ENCODE measurements around the gene SLC35B1.
"Not testable (repeated sequence)": the region's sequence is repeated elsewhere in the genome, so short reads cannot be mapped to it uniquely, and the experiment has no call there.

The SLC35B1 gene

DNA sequence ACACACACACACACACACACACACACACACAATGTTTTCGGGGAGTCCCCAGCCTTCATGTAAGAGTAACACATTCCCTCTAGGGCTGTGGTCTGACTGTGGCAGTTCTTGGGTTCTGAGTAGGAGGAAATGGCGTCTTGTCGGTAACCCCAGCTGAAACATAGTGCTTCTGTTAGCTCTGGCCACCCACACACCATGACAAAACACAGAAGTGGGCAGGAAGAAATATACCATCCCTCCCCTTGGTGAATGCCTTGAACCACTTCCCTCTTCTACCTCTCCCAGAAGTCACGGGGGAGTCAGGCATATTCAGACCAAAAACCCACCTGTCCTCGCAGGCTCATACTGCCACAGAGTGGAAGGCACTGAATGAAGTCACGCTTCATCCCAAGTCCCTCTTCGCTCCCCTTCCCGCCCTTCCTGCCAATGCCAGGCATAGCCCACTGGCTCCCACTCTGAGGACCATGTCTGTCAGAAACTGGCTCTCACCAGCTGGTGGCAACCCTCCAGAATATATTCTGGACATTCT lies 11.5 kb downstream of the SLC35B1 start:
- DNase-seq = no peak

GRCh38 chr17:49695698-49696232 lies 12.0 kb downstream of the SLC35B1 start:
- DNase-seq = no peak

DNA sequence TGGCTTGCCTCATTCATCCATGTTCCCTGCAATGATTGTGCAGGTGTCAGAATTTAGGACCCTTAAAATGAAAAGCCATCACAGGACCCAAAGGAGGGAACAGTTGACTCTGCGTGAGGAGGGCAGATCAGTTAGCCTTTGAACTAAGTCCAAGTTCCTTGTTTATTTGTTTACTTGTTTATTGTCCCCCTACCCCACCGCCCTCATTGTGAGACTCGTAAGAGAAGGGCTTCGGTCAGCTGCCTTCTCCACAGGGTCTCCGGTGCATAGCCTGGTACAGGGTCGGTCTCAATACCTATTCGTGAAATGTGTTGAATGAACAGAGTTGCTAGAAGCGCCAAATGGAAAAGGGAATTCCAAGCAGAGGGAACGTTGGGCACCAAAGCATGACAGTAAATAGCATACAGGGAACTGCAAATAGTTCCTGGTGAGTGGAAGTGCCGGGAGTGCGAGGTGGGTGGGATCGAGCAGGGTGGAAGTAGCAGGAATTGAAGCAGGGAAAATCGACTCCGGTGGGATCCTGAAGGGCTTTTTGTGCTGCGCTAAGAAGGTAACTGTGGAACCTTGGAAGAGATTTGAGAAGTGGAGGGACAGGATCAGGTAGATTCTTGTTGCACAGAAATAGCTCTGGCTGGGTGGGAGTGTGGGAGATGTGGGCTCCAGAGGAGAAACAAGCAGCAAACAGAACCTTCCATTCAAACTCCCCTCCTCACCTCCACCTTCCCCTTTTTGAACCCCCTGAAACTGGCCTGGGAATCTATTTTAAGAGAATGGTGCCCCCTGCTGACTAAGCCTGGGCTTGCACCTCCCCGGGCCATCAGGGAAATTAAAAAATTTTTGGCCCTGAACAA lies 12.7 kb downstream of the SLC35B1 start:
- peak in 1 of 2 experiments; percentile 12 for DNase-seq

GRCh38 chr17:49692751-49693150 lies 15.0 kb downstream of the SLC35B1 start:
- DNase-seq = no peak

- no peak for DNase-seq
Measured at GRCh38 chr17:49691677-49692191, 16.0 kb downstream of the SLC35B1 start.

GRCh38 chr17:49691086-49691676 lies 16.6 kb downstream of the SLC35B1 start:
- no peak for DNase-seq

DNA sequence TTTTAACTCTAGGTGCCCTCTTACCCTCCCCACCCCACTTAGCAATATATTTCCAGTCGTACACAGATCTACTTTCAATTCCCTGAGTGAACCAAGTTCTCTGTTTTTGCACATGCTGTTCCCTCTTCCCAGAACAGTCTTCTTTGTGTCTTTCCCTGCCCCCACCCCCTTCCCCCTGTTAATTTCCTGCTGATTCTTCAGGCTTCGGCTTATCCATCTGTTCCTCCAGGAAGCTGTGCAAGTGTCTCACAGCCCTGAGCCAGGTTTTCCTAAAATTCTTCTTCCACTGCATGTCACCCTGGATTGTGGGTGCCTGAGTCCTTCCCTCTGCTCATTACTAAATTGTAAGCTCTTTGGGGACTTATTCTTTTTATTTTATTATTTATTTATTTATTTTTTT lies 17.5 kb downstream of the SLC35B1 start:
- no peak for DNase-seq

GRCh38 chr17:49688848-49689247 lies 18.9 kb downstream of the SLC35B1 start:
- no peak for DNase-seq

DNA sequence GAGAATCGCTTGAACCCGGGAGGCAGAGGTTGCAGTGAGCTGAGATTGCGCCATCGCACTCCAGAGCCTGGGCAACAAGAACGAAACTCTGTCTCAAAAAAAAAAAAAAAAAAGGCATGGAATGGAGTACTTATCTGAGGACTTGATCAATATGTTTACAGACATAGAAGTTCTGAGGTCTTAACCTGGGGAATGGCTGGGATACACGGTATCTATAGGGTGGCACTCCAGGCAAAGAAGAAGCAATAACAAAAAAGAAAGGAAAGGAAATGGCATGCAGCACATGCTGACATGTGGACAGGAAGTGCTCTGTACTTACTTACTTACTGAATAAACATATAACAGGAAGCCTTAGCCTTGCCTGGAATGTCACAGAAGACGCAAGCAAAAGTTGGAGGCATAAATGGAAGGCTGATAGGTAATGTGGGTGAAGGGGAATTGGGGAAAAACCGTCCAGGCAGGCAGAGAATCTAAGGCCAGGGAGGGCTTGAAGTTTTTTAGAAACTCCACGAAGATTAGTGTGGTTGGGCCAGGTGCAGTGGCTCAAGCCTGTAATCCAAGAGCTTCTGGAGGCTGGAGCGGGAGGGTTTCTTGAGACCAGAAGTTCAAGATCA lies 19.8 kb downstream of the SLC35B1 start:
- DNase-seq = no peak

GRCh38 chr17:49681106-49681979 lies 26.4 kb downstream of the SLC35B1 start:
- no peak for DNase-seq

GRCh38 chr17:49680314-49680713 lies 27.4 kb downstream of the SLC35B1 start:
- no peak for DNase-seq

DNA sequence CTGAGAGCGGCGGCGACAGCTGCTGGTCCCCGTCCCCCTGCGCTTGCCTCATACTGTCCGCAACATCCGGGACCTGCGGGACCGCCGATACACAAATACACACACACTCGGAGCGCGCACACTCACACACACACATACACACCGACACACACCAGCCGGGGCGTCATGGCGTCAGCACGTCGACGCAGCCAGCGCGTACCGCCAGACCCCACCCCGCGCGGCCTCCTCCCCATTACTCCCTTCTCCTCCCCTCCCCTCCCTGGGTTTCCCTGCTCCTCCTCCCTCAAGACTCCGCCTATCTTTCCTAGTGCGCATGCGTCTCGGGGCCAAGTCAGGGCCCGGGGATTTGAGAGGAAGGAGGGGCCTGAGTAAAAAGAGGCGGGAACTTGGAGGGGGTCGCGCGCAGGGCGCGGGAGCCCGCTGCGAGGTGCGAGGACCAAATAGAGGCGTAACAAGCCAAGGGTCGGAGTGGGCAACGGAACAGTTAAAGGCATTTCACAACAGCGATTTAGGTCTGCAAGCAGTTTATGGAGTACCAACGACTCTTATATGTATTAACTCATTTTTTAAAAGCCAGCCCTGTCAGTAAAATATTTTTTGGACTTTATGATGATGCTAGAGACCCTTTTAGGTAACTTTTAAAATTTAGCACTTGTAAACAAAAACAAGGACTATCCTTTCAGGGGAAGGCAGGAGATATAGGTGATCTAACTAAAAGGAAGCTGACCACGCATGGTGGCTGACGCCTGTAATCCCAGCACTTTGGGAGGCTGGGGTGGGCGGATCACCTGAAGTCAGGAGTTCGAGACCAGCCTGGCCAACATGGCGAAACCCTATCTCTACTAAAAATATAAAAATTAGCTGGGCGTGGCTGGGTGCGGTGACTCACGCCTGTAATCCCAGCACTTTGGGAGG lies 29.6 kb downstream of the SLC35B1 start, which contains the start of gene SPOP:
Gene SPOP (minus strand): TSS at position 165 of the 915 bp plus-strand sequence. CDS start 55,287 bp downstream, outside the sequence.
- peak; percentile 97 to 98 for DNase-seq

DNA sequence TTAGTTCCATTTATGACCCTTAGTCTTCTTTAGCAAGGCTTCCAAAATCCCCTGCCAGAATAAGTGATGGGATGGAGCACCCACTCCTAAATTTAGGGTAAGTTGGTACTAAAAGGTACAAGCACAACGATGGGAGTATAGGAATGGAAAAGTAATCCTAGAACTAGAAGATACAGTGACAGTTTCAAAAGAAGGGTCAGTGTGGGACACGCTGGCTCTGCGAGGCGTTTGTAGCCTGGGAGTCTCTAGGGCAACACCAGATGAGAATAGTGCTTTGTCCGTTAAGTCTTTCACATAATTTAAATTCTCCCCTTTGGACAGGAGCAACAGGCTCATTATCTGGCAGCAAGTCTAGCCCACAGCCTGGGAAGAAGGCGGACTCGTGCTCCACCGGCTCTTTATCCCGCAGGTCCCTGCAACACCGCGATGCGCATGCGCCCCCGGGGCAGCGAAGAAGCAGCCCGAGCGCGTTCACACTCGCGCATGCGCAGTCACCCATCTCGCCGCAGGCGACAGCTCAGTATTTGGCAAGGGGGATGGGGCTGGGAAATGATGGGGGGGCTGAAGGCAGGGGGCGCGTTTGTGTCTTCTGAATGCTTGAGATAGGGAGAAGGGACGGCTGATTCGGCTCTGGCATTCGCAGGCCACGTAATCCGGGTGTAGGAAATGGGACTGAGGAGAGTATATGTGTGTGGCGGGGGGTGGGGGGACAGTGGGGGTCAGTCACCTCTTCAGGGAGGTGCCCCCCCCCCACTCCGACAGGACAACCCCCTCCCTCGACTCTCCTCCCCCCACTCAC lies 30.4 kb downstream of the SLC35B1 start:
- peak; percentile 88 to 92 for DNase-seq

GRCh38 chr17:49676276-49676868 lies 31.4 kb downstream of the SLC35B1 start:
- DNase-seq = no peak

GRCh38 chr17:49674507-49674906 lies 33.3 kb downstream of the SLC35B1 start:
- DNase-seq = no peak

- not testable (repeated sequence) for DNase-seq
Measured at GRCh38 chr17:49673679-49674078, 34.1 kb downstream of the SLC35B1 start.

- no peak for DNase-seq
Measured at GRCh38 chr17:49670641-49671040, 37.1 kb downstream of the SLC35B1 start.

GRCh38 chr17:49670002-49670401 lies 37.8 kb downstream of the SLC35B1 start:
- no peak for DNase-seq

DNA sequence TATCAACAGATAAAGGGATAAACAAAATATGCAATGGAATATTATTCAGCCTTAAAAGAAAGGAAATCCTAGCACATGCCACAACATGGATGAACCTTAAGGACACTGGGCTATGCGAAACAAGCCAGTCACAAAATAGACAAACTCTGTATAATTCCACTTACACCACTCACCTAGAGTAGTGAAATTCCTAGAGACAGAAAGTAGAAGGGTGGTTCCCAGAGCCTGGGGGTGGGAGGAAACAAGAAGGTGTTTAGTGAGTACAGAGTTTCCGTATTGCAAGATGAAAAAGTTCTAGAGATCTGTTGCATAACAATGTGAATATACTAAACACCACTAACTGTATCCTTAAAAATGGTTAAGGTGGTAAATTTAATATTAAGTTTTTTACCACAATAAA lies 39.9 kb downstream of the SLC35B1 start:
- no peak for DNase-seq

Measured in NCI-H1930 (cell line).